Activated CD8-positive, alpha-beta memory T cell treated with anti-CD3 and anti-CD28 coated beads, Interleukin-2, amount 50 U/mL, for 48 hours (primary cell): ENCODE measurements around the gene PLB1.
A peak's percentile ranks its signal among the peaks of the same experiment; 100 is the strongest.

Source experiments
- DNase-seq: peaks from one replicate; pipeline ENCODE4 v3.0.0-alpha.2; 2020

Gene PLB1

GRCh38 chr2:28594332-28595108 lies 98.7 kb downstream of the PLB1 start:
- peak; percentile 94 for DNase-seq

GRCh38 chr2:28595323-28595722 lies 99.5 kb downstream of the PLB1 start:
- DNase-seq: no peak

- DNase-seq: no peak
Observed at GRCh38 chr2:28598484-28598883, 102.6 kb downstream of the PLB1 start.

- no peak for DNase-seq
Observed at GRCh38 chr2:28600181-28600580, 104.3 kb downstream of the PLB1 start.

- no peak for DNase-seq
Observed at GRCh38 chr2:28601616-28602015, 105.8 kb downstream of the PLB1 start.

GRCh38 chr2:28602136-28602660 lies 106.3 kb downstream of the PLB1 start:
- DNase-seq: no peak

GRCh38 chr2:28602751-28603639 lies 107.1 kb downstream of the PLB1 start:
- no peak for DNase-seq

- no peak for DNase-seq
Observed at GRCh38 chr2:28603821-28604220, 108.0 kb downstream of the PLB1 start.

- no peak for DNase-seq
Observed at GRCh38 chr2:28604284-28604843, 108.5 kb downstream of the PLB1 start.

- DNase-seq: no peak
Observed at GRCh38 chr2:28606986-28607441, 111.2 kb downstream of the PLB1 start.

- no peak for DNase-seq
Observed at GRCh38 chr2:28607730-28608499, 112.1 kb downstream of the PLB1 start.

- DNase-seq: no peak
Observed at GRCh38 chr2:28608500-28609424, 112.9 kb downstream of the PLB1 start.

GRCh38 chr2:28610583-28611201 lies 114.8 kb downstream of the PLB1 start:
- DNase-seq: peak; percentile 67

GRCh38 chr2:28612131-28612812 lies 116.4 kb downstream of the PLB1 start:
- DNase-seq: no peak

GRCh38 chr2:28613186-28613585 lies 117.3 kb downstream of the PLB1 start:
- no peak for DNase-seq

- peak; percentile 69 for DNase-seq
Observed at GRCh38 chr2:28613633-28614501, 118.0 kb downstream of the PLB1 start.

- DNase-seq: no peak
Observed at GRCh38 chr2:28615706-28616105, 119.8 kb downstream of the PLB1 start.

- no peak for DNase-seq
Observed at GRCh38 chr2:28616396-28616999, 120.6 kb downstream of the PLB1 start.
